Liver (tissue), 3 donors: Measurements from ENCODE around the gene YPEL4.

ENCODE experiments used
- ATF3 ChIP-seq: IDR thresholded peaks from 2 replicates; pipeline ENCODE4 v1.6.1; 2016; ENCODE audit warnings: antibody characterized with exemption
- CTCF ChIP-seq: fragments of 150-350 bp; IDR thresholded peaks from 2 replicates; pipeline ENCODE4 v1.5.1; 2017; ENCODE audit warnings: improper control_type of control experiment, low read depth, low read length; ENCODE audit not compliant: missing input control
- EGR1 ChIP-seq, 2 donors: IDR thresholded peaks; 2 replicates each; pipeline ENCODE4 v1.6.1; 2016 to 2018; ENCODE audit warnings: antibody characterized with exemption in 2 of 2, low read depth in 2 of 2
- FOXA1 ChIP-seq: IDR thresholded peaks from 2 replicates; pipeline ENCODE4 v1.6.1; 2016; ENCODE audit warnings: antibody characterized with exemption
- GABPA ChIP-seq, 2 donors: IDR thresholded peaks in 1 of 2; conservative IDR thresholded peaks in 1 of 2; 2 replicates each; pipeline ENCODE4 v1.6.1; 2016; ENCODE audit warnings: antibody characterized with exemption in 2 of 2, mild to moderate bottlenecking in 1 of 2, moderate library complexity in 1 of 2
- HNF4A ChIP-seq, 2 donors: conservative IDR thresholded peaks; 2 replicates each; pipeline ENCODE4 v1.6.1; 2016; ENCODE audit warnings: antibody characterized with exemption in 2 of 2, mild to moderate bottlenecking in 2 of 2
- JUND ChIP-seq, 2 donors: IDR thresholded peaks; 2 replicates each; pipeline ENCODE4 v1.6.1; 2016; ENCODE audit warnings: antibody characterized with exemption in 2 of 2
- NR2F2 ChIP-seq: IDR thresholded peaks from 2 replicates; pipeline ENCODE4 v1.6.1; 2016; ENCODE audit warnings: antibody characterized with exemption
- RAD21 ChIP-seq, 2 donors: IDR thresholded peaks; 2 replicates each; pipeline ENCODE4 v1.6.1; 2016; ENCODE audit warnings: antibody characterized with exemption in 2 of 2, mild to moderate bottlenecking in 2 of 2
- REST ChIP-seq: IDR thresholded peaks from 2 replicates; pipeline ENCODE4 v1.6.1; 2016; ENCODE audit warnings: antibody characterized with exemption, mild to moderate bottlenecking
- RXRA ChIP-seq, 2 donors: IDR thresholded peaks; 2 replicates each; pipeline ENCODE4 v1.6.1; 2017 to 2018; ENCODE audit warnings: antibody characterized with exemption in 2 of 2, mild to moderate bottlenecking in 1 of 2
- TAF1 ChIP-seq: conservative IDR thresholded peaks from 2 replicates; pipeline ENCODE4 v1.6.1; 2016; ENCODE audit warnings: antibody characterized with exemption, mild to moderate bottlenecking
- YY1 ChIP-seq: IDR thresholded peaks from 2 replicates; pipeline ENCODE4 v1.6.1; 2016; ENCODE audit warnings: antibody characterized with exemption, mild to moderate bottlenecking
- donor health status: healthy.
- donor health status: healthy.

- TF ChIP-seq CTCF (no peak), ATF3 (no peak), RAD21 (IDR thresholded peaks at IDR 0.05) (no peak), YY1 (no peak), REST (no peak), JUND (IDR thresholded peaks at IDR 0.05) (no peak), NR2F2 (no peak), HNF4A (conservative IDR thresholded peaks at IDR 0.05) (no peak), TAF1 (no peak), GABPA (IDR thresholded peaks at IDR 0.05 in 1 of 2, conservative IDR thresholded peaks at IDR 0.05 in 1 of 2) (no peak), EGR1 (IDR thresholded peaks at IDR 0.05; ENCODE audit: low read depth in 2 of 2) (no peak), RXRA (IDR thresholded peaks at IDR 0.05) (no peak), FOXA1 (no peak)
These were observed 1.5 kb downstream of the YPEL4 start for GRCh38 chr11:57647960-57648800.
